GM12878 (cell line): Measurements from ENCODE around the gene KRT80. TPM values are rescaled to one million over a fixed set of nuclear protein-coding genes. Genes with fewer than 3 reads are reported as not detected.

Experiments used
- ATAC-seq: fragments of 200-7000 bp; cut with Tn5 transposase; 3 replicates; pipeline ENCODE4 v1.9.1; 2020; ENCODE audit warnings: mild to moderate bottlenecking, moderate library complexity
- BruUV-seq: library from RNA; stranded (reverse); fragments of 400-500 nt; replicated peaks from 2 replicates; lab custom pipeline; 2021; lab: Mats Ljungman, UMichigan
- CTCF ChIA-PET: fragments of 300-600 bp; sonication (Branson Sonifier 250); formaldehyde crosslinking; extraction: SDS; loops from one replicate; lab custom pipeline; 2021; ENCODE audit warnings: inconsistent platforms; lab: Yijun Ruan, JAX
- POLR2A ChIA-PET: fragments of 350-600 bp; formaldehyde crosslinking; extraction: SDS; loops from one replicate; lab custom pipeline; 2021; ENCODE audit warnings: inconsistent platforms; lab: Charles Lee
- RAD21 ChIA-PET: fragments of 300-600 bp; sonication (Branson Sonifier 250); formaldehyde crosslinking; loops from one replicate; lab custom pipeline; 2023; ENCODE audit warnings: antibody characterized with exemption; ENCODE audit not compliant: unreplicated experiment; lab: Charles Lee
- SMC1A ChIA-PET: fragments of 300-600 bp; sonication (Branson Sonifier 250); formaldehyde crosslinking; loops from one replicate; lab custom pipeline; 2023; ENCODE audit not compliant: unreplicated experiment, uncharacterized antibody; lab: Charles Lee
- DNase-seq: peaks from one replicate; pipeline ENCODE4 v3.0.0-alpha.2; 2011; ENCODE audit warnings: low read depth, low spot score
- FAIRE-seq: peaks from 3 replicates; lab custom pipeline; 2011; peaks lifted over from hg19 to GRCh38; lab: Jason Lieb, UNC
- H2AFZ ChIP-seq: 2 replicates; pipeline ENCODE4 v1.6.0; 2011; ENCODE audit warnings: low read depth, low read length, control low read depth; ENCODE audit not compliant: control insufficient read depth
- H3K27ac ChIP-seq: 2 replicates; pipeline ENCODE4 v1.5.1; 2011; ENCODE audit warnings: control low read depth; ENCODE audit not compliant: control insufficient read depth, insufficient read depth
- H3K27me3 ChIP-seq, 2 experiments: replicated peaks in 1 of 2; 2 replicates each; pipeline versions ENCODE4 v1.6.0 to v1.6.1; 2011; ENCODE audit warnings: low read length in 1 of 2; ENCODE audit not compliant: control insufficient read depth in 2 of 2, insufficient read depth in 2 of 2
- H3K36me3 ChIP-seq, 2 experiments: 2 replicates each; pipeline ENCODE4 v1.5.1; 2011; ENCODE audit warnings: low read length in 1 of 2; ENCODE audit not compliant: control insufficient read depth in 2 of 2, insufficient read depth in 2 of 2
- H3K4me1 ChIP-seq: 2 replicates; pipeline ENCODE4 v1.6.1; 2011; ENCODE audit warnings: mild to moderate bottlenecking, low read length, moderate library complexity, mixed read lengths; ENCODE audit not compliant: control insufficient read depth, insufficient read depth
- H3K4me2 ChIP-seq: 2 replicates; pipeline ENCODE4 v1.6.0; 2011; ENCODE audit warnings: control low read depth; ENCODE audit not compliant: control insufficient read depth, insufficient read depth
- H3K4me3 ChIP-seq: fragments of 200-600 bp; sonication (generic); 2 replicates; pipeline ENCODE4 v1.5.1; 2016
- H3K79me2 ChIP-seq: 2 replicates; pipeline ENCODE4 v1.6.0; 2011; ENCODE audit warnings: low read length; ENCODE audit not compliant: control insufficient read depth, insufficient read depth
- H3K9ac ChIP-seq: 2 replicates; pipeline ENCODE4 v1.8.0; 2011; ENCODE audit warnings: low read length, control low read depth, mixed read lengths; ENCODE audit not compliant: control insufficient read depth, insufficient read depth
- H3K9me3 ChIP-seq: replicated peaks from 3 replicates; pipeline ENCODE4 v1.5.1; 2011; ENCODE audit warnings: mild to moderate bottlenecking, low read length; ENCODE audit not compliant: control insufficient read depth, insufficient read depth
- H4K20me1 ChIP-seq: 2 replicates; pipeline ENCODE4 v1.6.0; 2011; ENCODE audit not compliant: control insufficient read depth, insufficient read depth
- DPF2 ChIP-seq: fragments of 450-650 bp; IDR thresholded peaks from 2 replicates; pipeline ENCODE4 v1.6.1; 2017; ENCODE audit warnings: mild to moderate bottlenecking
- MAX ChIP-seq: IDR thresholded peaks from 2 replicates; pipeline ENCODE4 v1.6.1; 2012; ENCODE audit warnings: low read depth, low read length, improper control_type of control experiment
- MYB ChIP-seq: fragments of 150-350 bp; IDR thresholded peaks from 2 replicates; pipeline ENCODE4 v1.6.1; 2014; ENCODE audit warnings: mild to moderate bottlenecking, low read depth, low read length, borderline replicate concordance
- RFX5 ChIP-seq: IDR thresholded peaks from 2 replicates; pipeline ENCODE4 v1.6.1; 2011; ENCODE audit warnings: low read depth, low read length, improper control_type of control experiment
- SP1 ChIP-seq: IDR thresholded peaks from one replicate; pipeline ENCODE4 v1.6.1; 2011; ENCODE audit warnings: low read depth, low read length
- ZBTB33 ChIP-seq: fragments of 450-650 bp; IDR thresholded peaks from 2 replicates; pipeline ENCODE4 v1.6.1; 2017; ENCODE audit warnings: mild to moderate bottlenecking
- ZNF687 ChIP-seq: fragments of 450-650 bp; IDR thresholded peaks from 2 replicates; pipeline ENCODE4 v1.6.1; 2017; ENCODE audit warnings: mild to moderate bottlenecking, moderate library complexity
- WGBS: methylation state at CpG from one replicate; pipeline ENCODE4 v1.1.6; 2016; ENCODE audit warnings: low lambda C conversion rate; ENCODE audit not compliant: insufficient replicate concordance, insufficient coverage; ENCODE audit errors: missing lambda C conversion rate; 5-methylcytosine and 5-hydroxymethylcytosine counted together
- in situ Hi-C: fragments of 300-500 bp; cut with MboI; formaldehyde crosslinking; loops from 9 replicates; pipeline ENCODE4 v1.14.3; 2018; ENCODE audit warnings: mixed read lengths
- intact Hi-C: fragments of 100-400 bp; cut with micrococcal nuclease; formaldehyde crosslinking; loops from one replicate; pipeline ENCODE4 v1.14.2; 2022; ENCODE audit not compliant: unreplicated experiment
- polyA plus RNA-seq, 11 experiments: library from polyadenylated mRNA; depleted of rRNA in 4 of 11; unstranded in 6 of 11; stranded (reverse) in 5 of 11; fragments of >200 nt; fragmentation: Nextera tagmentation in 4 of 11; fragmentation: Illumina TruSeq in 1 of 11; extraction: Ambion mirVana in 4 of 11; extraction: Trizol in 1 of 11; gene quantifications; 1 replicate in 1 of 11; 2 replicates in 10 of 11; pipeline versions ENCODE4 v1.2.1 to v1.2.3, GENCODE V29; 2011 to 2016; ENCODE audit warnings: inconsistent platforms in 2 of 11, missing spikeins in 2 of 11, low read depth in 1 of 11
- total RNA-seq, 4 experiments: library from RNA; depleted of rRNA in 3 of 4; stranded (reverse); fragments of >200 nt in 3 of 4; fragmentation: Illumina TruSeq in 1 of 4; extraction: Trizol in 1 of 4; gene quantifications; 2 replicates each; pipeline versions ENCODE4 v1.2.1 to v1.2.3, GENCODE V29; 2013 to 2021
- TF ChIP-seq, protein P1 (sequence below): fragments of 450-650 bp; IDR thresholded peaks from 2 replicates; pipeline ENCODE4 v1.6.1; 2016; ENCODE audit warnings: mild to moderate bottlenecking
- TF ChIP-seq, protein P2 (sequence below), 3 experiments: IDR thresholded peaks in 2 of 3; conservative IDR thresholded peaks in 1 of 3; 2 replicates each; pipeline ENCODE4 v1.5.1; 2011; ENCODE audit warnings: low read depth in 3 of 3, low read length in 3 of 3, mild to moderate bottlenecking in 3 of 3, control low read depth in 2 of 3, moderate library complexity in 2 of 3, inconsistent platforms in 1 of 3, mixed read lengths in 1 of 3; ENCODE audit not compliant: control insufficient read depth in 2 of 3, insufficient read depth in 1 of 3; ENCODE audit errors: extremely low read depth in 1 of 3
- TF ChIP-seq, protein P3 (sequence below): fragments of 150-350 bp; IDR thresholded peaks from 2 replicates; pipeline ENCODE4 v1.6.1; 2014; ENCODE audit warnings: mild to moderate bottlenecking, low read depth, low read length

Gene KRT80
- total and polyA plus RNA-seq, 10 of the 15 experiments (the other 5 are each of a cell fraction or from before 2014, with no cell fraction given), result 0.01 TPM; not detected in 9

DNA sequence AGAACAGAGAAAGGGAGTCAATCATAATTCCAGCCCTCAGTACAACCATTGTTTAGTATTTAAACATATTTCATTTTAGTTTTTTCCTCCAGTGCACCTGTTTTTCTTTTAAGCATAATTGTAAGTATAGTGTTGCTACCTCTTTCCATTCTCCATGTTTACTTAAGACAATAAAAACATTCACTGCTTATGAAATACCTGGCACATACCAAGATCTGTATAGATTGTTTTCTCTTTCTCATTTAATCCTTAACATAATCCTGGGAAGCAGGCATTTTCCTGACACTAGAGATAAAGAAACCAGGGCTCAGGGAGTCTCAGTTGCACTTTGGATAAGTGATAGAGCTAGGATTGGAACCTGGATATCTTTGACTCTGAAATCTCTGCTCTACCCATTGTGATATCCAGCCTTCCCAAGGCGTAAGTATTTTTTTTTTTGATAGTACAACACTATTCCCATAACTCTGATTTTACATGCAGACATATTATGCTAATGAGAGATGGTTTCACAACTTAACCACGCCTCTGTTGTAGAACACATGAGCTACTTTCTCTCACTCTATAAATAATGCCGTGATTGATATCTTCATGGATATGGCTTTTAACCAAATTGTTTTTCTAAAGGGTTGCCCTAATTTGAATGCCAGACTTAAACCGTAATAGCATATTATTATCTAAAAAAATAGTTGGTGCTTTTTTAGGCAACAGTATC lies 29.4 kb upstream of the KRT80 start:
- Histone ChIP-seq H3K9me3 (no peaks in the 10 kb centered on the region), H3K27ac (no peak overlapping the region), H3K4me3 (no peak overlapping the region), H3K27me3 (no peaks in the 10 kb centered on the region; a peak in 1 of 4 replicates), H4K20me1 (no peaks in the 10 kb centered on the region), H3K36me3 (no peaks in the 10 kb centered on the region), H3K79me2 (no peaks in the 10 kb centered on the region), H3K9ac (no peak overlapping the region), H2AFZ (no peak overlapping the region), H3K4me2 (no peak overlapping the region), H3K4me1 (peaks cover 6% of the 10 kb centered on the region; the same call in 1 of the 2 replicates)
- POLR2A ChIA-PET, result no interaction called here
- no peak for ATAC-seq
- no peak for FAIRE-seq
- intact Hi-C loops, result no loop called here
- no TSS peak for BruUV-seq
- no peak for DNase-seq
- CTCF ChIA-PET, result interaction anchor here (0.7 to 8.6 kb wide), 32 partner anchors 8 to 363 kb away, joined by 3 to 84 read pairs (median 5); partner anchors contain the start of gene KRT86
- SMC1A ChIA-PET, result interaction anchor here (0.5 to 2.4 kb wide), 6 partner anchors 9 to 71 kb away, joined by 3 to 13 read pairs (median 4); no protein-coding TSS in a partner anchor
- 0% methylated on average over 4 of the region's 4 CpGs for WGBS
- in situ Hi-C loops, result no loop called here
- RAD21 ChIA-PET, result interaction anchor here (1.2 to 2.1 kb wide), 4 partner anchors 10 to 107 kb away, joined by 3 to 24 read pairs (median 6); no protein-coding TSS in a partner anchor
- TF ChIP-seq, protein P1, sequence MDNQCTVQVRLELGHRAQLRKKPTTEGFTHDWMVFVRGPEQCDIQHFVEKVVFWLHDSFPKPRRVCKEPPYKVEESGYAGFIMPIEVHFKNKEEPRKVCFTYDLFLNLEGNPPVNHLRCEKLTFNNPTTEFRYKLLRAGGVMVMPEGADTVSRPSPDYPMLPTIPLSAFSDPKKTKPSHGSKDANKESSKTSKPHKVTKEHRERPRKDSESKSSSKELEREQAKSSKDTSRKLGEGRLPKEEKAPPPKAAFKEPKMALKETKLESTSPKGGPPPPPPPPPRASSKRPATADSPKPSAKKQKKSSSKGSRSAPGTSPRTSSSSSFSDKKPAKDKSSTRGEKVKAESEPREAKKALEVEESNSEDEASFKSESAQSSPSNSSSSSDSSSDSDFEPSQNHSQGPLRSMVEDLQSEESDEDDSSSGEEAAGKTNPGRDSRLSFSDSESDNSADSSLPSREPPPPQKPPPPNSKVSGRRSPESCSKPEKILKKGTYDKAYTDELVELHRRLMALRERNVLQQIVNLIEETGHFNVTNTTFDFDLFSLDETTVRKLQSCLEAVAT, result no peak
- TF ChIP-seq, protein P2, sequence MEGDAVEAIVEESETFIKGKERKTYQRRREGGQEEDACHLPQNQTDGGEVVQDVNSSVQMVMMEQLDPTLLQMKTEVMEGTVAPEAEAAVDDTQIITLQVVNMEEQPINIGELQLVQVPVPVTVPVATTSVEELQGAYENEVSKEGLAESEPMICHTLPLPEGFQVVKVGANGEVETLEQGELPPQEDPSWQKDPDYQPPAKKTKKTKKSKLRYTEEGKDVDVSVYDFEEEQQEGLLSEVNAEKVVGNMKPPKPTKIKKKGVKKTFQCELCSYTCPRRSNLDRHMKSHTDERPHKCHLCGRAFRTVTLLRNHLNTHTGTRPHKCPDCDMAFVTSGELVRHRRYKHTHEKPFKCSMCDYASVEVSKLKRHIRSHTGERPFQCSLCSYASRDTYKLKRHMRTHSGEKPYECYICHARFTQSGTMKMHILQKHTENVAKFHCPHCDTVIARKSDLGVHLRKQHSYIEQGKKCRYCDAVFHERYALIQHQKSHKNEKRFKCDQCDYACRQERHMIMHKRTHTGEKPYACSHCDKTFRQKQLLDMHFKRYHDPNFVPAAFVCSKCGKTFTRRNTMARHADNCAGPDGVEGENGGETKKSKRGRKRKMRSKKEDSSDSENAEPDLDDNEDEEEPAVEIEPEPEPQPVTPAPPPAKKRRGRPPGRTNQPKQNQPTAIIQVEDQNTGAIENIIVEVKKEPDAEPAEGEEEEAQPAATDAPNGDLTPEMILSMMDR (IDR thresholded peaks at IDR 0.05 in 2 of 3, conservative IDR thresholded peaks at IDR 0.05 in 1 of 3; ENCODE audit: control insufficient read depth in 2 of 3, extremely low read depth in 1 of 3, insufficient read depth in 1 of 3, low read depth in 3 of 3, low read length in 3 of 3), result no peak
- TF ChIP-seq, protein P3, sequence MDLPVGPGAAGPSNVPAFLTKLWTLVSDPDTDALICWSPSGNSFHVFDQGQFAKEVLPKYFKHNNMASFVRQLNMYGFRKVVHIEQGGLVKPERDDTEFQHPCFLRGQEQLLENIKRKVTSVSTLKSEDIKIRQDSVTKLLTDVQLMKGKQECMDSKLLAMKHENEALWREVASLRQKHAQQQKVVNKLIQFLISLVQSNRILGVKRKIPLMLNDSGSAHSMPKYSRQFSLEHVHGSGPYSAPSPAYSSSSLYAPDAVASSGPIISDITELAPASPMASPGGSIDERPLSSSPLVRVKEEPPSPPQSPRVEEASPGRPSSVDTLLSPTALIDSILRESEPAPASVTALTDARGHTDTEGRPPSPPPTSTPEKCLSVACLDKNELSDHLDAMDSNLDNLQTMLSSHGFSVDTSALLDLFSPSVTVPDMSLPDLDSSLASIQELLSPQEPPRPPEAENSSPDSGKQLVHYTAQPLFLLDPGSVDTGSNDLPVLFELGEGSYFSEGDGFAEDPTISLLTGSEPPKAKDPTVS, result no peak
- no peak for TF ChIP-seq RFX5
- TF ChIP-seq MYB, result no peak
- TF ChIP-seq ZNF687, result no peak
- no peak for TF ChIP-seq DPF2
- no peak for TF ChIP-seq SP1
- no peak for TF ChIP-seq ZBTB33
- TF ChIP-seq MAX, result no peak
